ENCODE results near the gene LIAS.
A peak's percentile ranks its signal among the peaks of the same experiment; 100 is the strongest.
"Not testable (repeated sequence)": the region's sequence is repeated elsewhere in the genome, so short reads cannot be mapped to it uniquely, and the experiment has no call there.

Gene LIAS

GRCh38 chr4:39497909-39498726 is 39.3 kb downstream of the LIAS start:
- DNase-seq (ENCODE audit: low read depth in 2 of 2) = no peak

- no peak for DNase-seq (ENCODE audit: low read depth in 2 of 2)
Observed at GRCh38 chr4:39498727-39499020, 39.8 kb downstream of the LIAS start.

- DNase-seq (ENCODE audit: low read depth in 2 of 2) = no peak
Observed at GRCh38 chr4:39502019-39502663, 43.3 kb downstream of the LIAS start.

GRCh38 chr4:39502664-39503035 is 43.8 kb downstream of the LIAS start:
- DNase-seq (ENCODE audit: low read depth in 2 of 2) = not testable (repeated sequence)

GRCh38 chr4:39504538-39504937 is 45.7 kb downstream of the LIAS start:
- DNase-seq (ENCODE audit: low read depth in 2 of 2) = no peak

- DNase-seq (ENCODE audit: low read depth in 2 of 2) = no peak
Observed at GRCh38 chr4:39505581-39505980, 46.7 kb downstream of the LIAS start.

- DNase-seq (ENCODE audit: low read depth in 2 of 2) = no peak
Observed at GRCh38 chr4:39510348-39510929, 51.6 kb downstream of the LIAS start.

- DNase-seq (ENCODE audit: low read depth in 2 of 2) = not testable (repeated sequence)
Observed at GRCh38 chr4:39514266-39514665, 55.4 kb downstream of the LIAS start.

GRCh38 chr4:39514888-39515401 is 56.1 kb downstream of the LIAS start:
- DNase-seq (ENCODE audit: low read depth in 2 of 2) = no peak

GRCh38 chr4:39515669-39516401 is 57.0 kb downstream of the LIAS start:
- not testable (repeated sequence) for DNase-seq (ENCODE audit: low read depth in 2 of 2)

GRCh38 chr4:39516407-39516966 is 57.6 kb downstream of the LIAS start:
- no peak for DNase-seq (ENCODE audit: low read depth in 2 of 2)

GRCh38 chr4:39518484-39518883 is 59.6 kb downstream of the LIAS start:
- DNase-seq (ENCODE audit: low read depth in 2 of 2) = no peak

GRCh38 chr4:39521253-39521919 is 62.5 kb downstream of the LIAS start:
- no peak for DNase-seq (ENCODE audit: low read depth in 2 of 2)

- DNase-seq (ENCODE audit: low read depth in 2 of 2) = no peak
Observed at GRCh38 chr4:39522068-39522467, 63.2 kb downstream of the LIAS start.

- no peak for DNase-seq (ENCODE audit: low read depth in 2 of 2)
Observed at GRCh38 chr4:39524161-39524957, 65.5 kb downstream of the LIAS start.

- no peak for DNase-seq (ENCODE audit: low read depth in 2 of 2)
Observed at GRCh38 chr4:39525822-39526690, 67.2 kb downstream of the LIAS start.

- DNase-seq (ENCODE audit: low read depth in 2 of 2) = peak in 1 of 2 donors; percentile 8
Observed at GRCh38 chr4:39526765-39527295, 68.0 kb downstream of the LIAS start.

GRCh38 chr4:39527296-39528060 is 68.6 kb downstream of the LIAS start, which contains the start of gene UGDH:
UGDH (minus strand) TSS chr4:39527439; CDS start chr4:39521512, 5,927 bp downstream.
- DNase-seq (ENCODE audit: low read depth in 2 of 2) = peak; percentile 73 to 90

Measured in stimulated activated CD8-positive, alpha-beta memory T cell treated with anti-CD3 and anti-CD28 coated beads, Interleukin-7, amount 100 ng/mL, for 4 hours (primary cell).